ENCODE measurements around the gene SCRT2. TPM values are rescaled to one million over a fixed set of nuclear protein-coding genes. Genes with fewer than 3 reads are reported as not detected.

The SCRT2 gene
- polyA plus RNA-seq, 1 of the 3 experiments (the other 2 are of a cell fraction): not detected

- Histone ChIP-seq H2AFZ (ENCODE audit: low read depth) (no peak overlapping the region), H4K20me1 (ENCODE audit: insufficient read depth) (no peaks in the 10 kb centered on the region), H3K4me1 (ENCODE audit: control insufficient read depth in 1 of 2, insufficient read depth in 2 of 2, low read depth in 1 of 2, low read length in 1 of 2) (peaks cover 0 to 15% of the 10 kb centered on the region in 2 experiments; a peak in 1 of 4 replicates), H3K9me2 (no peaks in the 10 kb centered on the region), H3K79me2 (ENCODE audit: insufficient read depth) (no peaks in the 10 kb centered on the region), H3K27ac (ENCODE audit: low read depth in 2 of 2, low read length in 1 of 2) (no peak overlapping the region), H3K4me2 (no peak overlapping the region), H3K36me3 (replicated peaks in 1 of 2; ENCODE audit: control insufficient read depth in 1 of 2, insufficient read depth in 2 of 2, low read length in 1 of 2) (no peaks in the 10 kb centered on the region), H3K9me3 (no peaks in the 10 kb centered on the region), H3K9ac (no peak overlapping the region), H3F3A (replicated peaks; ENCODE audit: insufficient read depth) (no peaks in the 10 kb centered on the region), H3K27me3 (ENCODE audit: insufficient read depth) (peaks cover 8% of the 10 kb centered on the region; the same call in 1 of the 2 replicates), H3K4me3 (ENCODE audit: low read depth in 2 of 2, low read length in 1 of 2) (no peak overlapping the region)
- CTCF ChIA-PET: interaction anchor here (0.9 to 5.8 kb wide), 5 partner anchors 12 to 144 kb away, joined by 3 to 29 read pairs (median 4); partner anchors contain the start of gene SCRT2
- POLR2A ChIA-PET: no interaction called here
- no peak for TF ChIP-seq FOSL2 (IDR thresholded peaks at IDR 0.05; ENCODE audit: borderline replicate concordance, low read depth)
- no peak for TF ChIP-seq MEF2A (IDR thresholded peaks at IDR 0.05; ENCODE audit: borderline replicate concordance, low read depth)
- no peak for TF ChIP-seq SMC3 (IDR thresholded peaks at IDR 0.05; ENCODE audit: low read depth, low read length)
- TF ChIP-seq POLR2AphosphoS5 (IDR thresholded peaks at IDR 0.05; ENCODE audit: low read depth, low read length): no peak
- TF ChIP-seq RXRA (IDR thresholded peaks at IDR 0.05; ENCODE audit: borderline replicate concordance, low read depth): no peak
- no peak for TF ChIP-seq TEAD4 (IDR thresholded peaks at IDR 0.05; ENCODE audit: borderline replicate concordance, insufficient read depth)
- no peak for TF ChIP-seq EZH2phosphoT487 (IDR thresholded peaks at IDR 0.05; ENCODE audit: borderline replicate concordance, low read depth)
- no peak for TF ChIP-seq ZBTB33 (IDR thresholded peaks at IDR 0.05; ENCODE audit: borderline replicate concordance, low read depth)
- TF ChIP-seq JUND (IDR thresholded peaks at IDR 0.05): no peak
- no peak for TF ChIP-seq NFIC (IDR thresholded peaks at IDR 0.05; ENCODE audit: borderline replicate concordance)
- TF ChIP-seq ELF1 (IDR thresholded peaks at IDR 0.05): no peak
- TF ChIP-seq GABPA (IDR thresholded peaks at IDR 0.05; ENCODE audit: low read depth): no peak
- no peak for TF ChIP-seq RFX5 (IDR thresholded peaks at IDR 0.05; ENCODE audit: low read length)
- no peak for TF ChIP-seq NRF1 (IDR thresholded peaks at IDR 0.05; ENCODE audit: low read depth, low read length)
- TF ChIP-seq CTCF (IDR thresholded peaks at IDR 0.05): no peak
- TF ChIP-seq YY1 (IDR thresholded peaks at IDR 0.05; ENCODE audit: low read depth): no peak
- WGBS (ENCODE audit: low lambda C conversion rate): 0% methylated on average over 1 of the region's 8 CpGs
- DNase-seq: no peak
Measured at GRCh38 chr20:706366-706885, 30.8 kb upstream of the SCRT2 start.

Data from SK-N-SH (cell line).